ENCODE measurements around the gene HAPLN2. TPM values are rescaled to one million over a fixed set of nuclear protein-coding genes. Genes with fewer than 3 reads are reported as not detected.

Gene HAPLN2
- total RNA-seq, 1 donor, result not detected

GRCh38 chr1:156662005-156662799 is 43.0 kb downstream of the HAPLN2 start:
- DNase-seq (ENCODE audit: low read depth), result no peak

GRCh38 chr1:156662800-156663055 is 43.5 kb downstream of the HAPLN2 start:
- H3K4me3 ChIP-seq (ENCODE audit: low read depth, low read length), result no peak overlapping the region
- no peak for DNase-seq (ENCODE audit: low read depth)
- no peak for TF ChIP-seq CTCF (IDR thresholded peaks at IDR 0.05; ENCODE audit: insufficient read depth, low read length)

More at GRCh38 chr1:156662005-156662799, 43.0 kb downstream of the HAPLN2 start:
- H3K4me3 ChIP-seq (ENCODE audit: low read depth, low read length), result no peak overlapping the region
- TF ChIP-seq CTCF (IDR thresholded peaks at IDR 0.05; ENCODE audit: insufficient read depth, low read length), result no peak

- no peak overlapping the region for H3K4me3 ChIP-seq (ENCODE audit: low read depth, low read length)
- peak; percentile 62 for DNase-seq (ENCODE audit: low read depth)
- no peak for TF ChIP-seq CTCF (IDR thresholded peaks at IDR 0.05; ENCODE audit: insufficient read depth, low read length)
Measured at GRCh38 chr1:156663178-156663577, 44.0 kb downstream of the HAPLN2 start.

- no peak overlapping the region for H3K4me3 ChIP-seq (ENCODE audit: low read depth, low read length)
- DNase-seq (ENCODE audit: low read depth), result no peak
- TF ChIP-seq CTCF (IDR thresholded peaks at IDR 0.05; ENCODE audit: insufficient read depth, low read length), result no peak
Measured at GRCh38 chr1:156664046-156664766, 45.0 kb downstream of the HAPLN2 start.

GRCh38 chr1:156664767-156665411 is 45.7 kb downstream of the HAPLN2 start:
- DNase-seq (ENCODE audit: low read depth), result no peak
- TF ChIP-seq CTCF (IDR thresholded peaks at IDR 0.05; ENCODE audit: insufficient read depth, low read length), result no peak
- no peak overlapping the region for H3K4me3 ChIP-seq (ENCODE audit: low read depth, low read length)

- no peak for DNase-seq (ENCODE audit: low read depth)
- TF ChIP-seq CTCF (IDR thresholded peaks at IDR 0.05; ENCODE audit: insufficient read depth, low read length), result no peak
- no peak overlapping the region for H3K4me3 ChIP-seq (ENCODE audit: low read depth, low read length)
Measured at GRCh38 chr1:156665539-156665938, 46.3 kb downstream of the HAPLN2 start.

Measured in fibroblast of the aortic adventitia (primary cell).